ENCODE results near the gene TARBP2. TPM values are rescaled to one million over a fixed set of nuclear protein-coding genes. Genes with fewer than 3 reads are reported as not detected.

The TARBP2 gene
- polyA plus RNA-seq, 2 of the 4 experiments (the other 2 are of a cell fraction) = 41.5 to 49.9 TPM

GRCh38 chr12:53463802-53464560, 37.1 kb upstream of the TARBP2 start:
- no peak overlapping the region for H3K27ac ChIP-seq
- TF ChIP-seq POLR2AphosphoS2 (conservative IDR thresholded peaks at IDR 0.05; ENCODE audit: low read length) (peak; percentile 40; the same call in 1 of the 2 replicates), NPAS2 (CRISPR knock-in tag; IDR thresholded peaks at IDR 0.05; ENCODE audit: borderline replicate concordance) (no peak), SMC3 (IDR thresholded peaks at IDR 0.05) (no peak), RARB (CRISPR knock-in tag; IDR thresholded peaks at IDR 0.05) (no peak), FOSB (CRISPR knock-in tag; IDR thresholded peaks at IDR 0.05) (no peak), KDM1A (IDR thresholded peaks at IDR 0.05; ENCODE audit: low read depth) (no peak), HMGXB4 (CRISPR knock-in tag; IDR thresholded peaks at IDR 0.05; ENCODE audit: borderline replicate concordance) (no peak), NR3C1 (IDR thresholded peaks at IDR 0.05) (no peak)
- FAIRE-seq (no peak), DNase-seq (ENCODE audit: low read depth in 1 of 2, low spot score in 1 of 2) (no peak), ATAC-seq (peak in 1 of 2 experiments; percentile 16; a peak in 3 of 6 replicates)
- POLR2A ChIA-PET = interaction anchor here (1.1 to 2.8 kb wide), 3 partner anchors 9 to 13 kb away, joined by 3 to 9 read pairs (median 6); no protein-coding TSS in a partner anchor
- H3K4me1 ChIP-seq = peaks cover 54% of the 10 kb centered on the region; the same call in 2 of the 3 replicates
- H3K4me2 ChIP-seq = no peak overlapping the region
- H3K9me3 ChIP-seq = no peaks in the 10 kb centered on the region
- WGBS (ENCODE audit: missing lambda C conversion rate) = 69% methylated on average over 5 of the region's 5 CpGs
- CTCF ChIA-PET = interaction anchor here (0.6 to 3.3 kb wide), 9 partner anchors 9 to 176 kb away, joined by 3 to 14 read pairs (median 3); no protein-coding TSS in a partner anchor
- H3K4me3 ChIP-seq = no peak overlapping the region

- WGBS (ENCODE audit: missing lambda C conversion rate) = 92% methylated on average over 11 of the region's 11 CpGs
- no peak overlapping the region for H3K27ac ChIP-seq
- peak in 1 of 2 experiments; percentile 22; a peak in 3 of 6 replicates for ATAC-seq
Measured at GRCh38 chr12:53464685-53465418, 36.2 kb upstream of the TARBP2 start.

More at GRCh38 chr12:53464685-53465418, 36.2 kb upstream of the TARBP2 start:
- Histone ChIP-seq H3K4me3 (no peak overlapping the region), H3K4me1 (peaks cover 48% of the 10 kb centered on the region; the same call in 2 of the 3 replicates), H3K9me3 (no peaks in the 10 kb centered on the region), H3K4me2 (no peak overlapping the region)
- CTCF ChIA-PET = interaction anchor here (0.7 to 3.3 kb wide), 9 partner anchors 9 to 177 kb away, joined by 3 to 14 read pairs (median 3); no protein-coding TSS in a partner anchor
- TF ChIP-seq HOXA7 (CRISPR knock-in tag; IDR thresholded peaks at IDR 0.05) = no peak
- TF ChIP-seq FOXS1 (CRISPR knock-in tag; IDR thresholded peaks at IDR 0.05) = no peak
- no peak for TF ChIP-seq POLR2AphosphoS2 (conservative IDR thresholded peaks at IDR 0.05; ENCODE audit: low read length)
- TF ChIP-seq ATOH8 (CRISPR knock-in tag; IDR thresholded peaks at IDR 0.05; ENCODE audit: low read depth) = no peak
- TF ChIP-seq REST (IDR thresholded peaks at IDR 0.05) = no peak
- TF ChIP-seq HEYL (CRISPR knock-in tag; IDR thresholded peaks at IDR 0.05) = no peak
- TF ChIP-seq JUN (IDR thresholded peaks at IDR 0.05) = no peak
- no peak for TF ChIP-seq CEBPB (IDR thresholded peaks at IDR 0.05)
- no peak for TF ChIP-seq SMC3 (IDR thresholded peaks at IDR 0.05)
- TF ChIP-seq EHMT2 (IDR thresholded peaks at IDR 0.05; ENCODE audit: low read depth) = no peak
- TF ChIP-seq HES2 (IDR thresholded peaks at IDR 0.05) = no peak
- no peak for TF ChIP-seq RCOR1 (IDR thresholded peaks at IDR 0.05; ENCODE audit: low read depth, low read length)
- no peak for TF ChIP-seq JUNB (IDR thresholded peaks at IDR 0.05)
- POLR2A ChIA-PET = interaction anchor here (1.1 to 2.8 kb wide), 4 partner anchors 8 to 12 kb away, joined by 3 to 9 read pairs (median 5); no protein-coding TSS in a partner anchor
- no peak for FAIRE-seq
- no peak for DNase-seq (ENCODE audit: low read depth in 1 of 2, low spot score in 1 of 2)

All from A549 (cell line).